Vagina (tissue), 2 donors: Measurements from ENCODE around the gene KLHL40. TPM values are rescaled to one million over a fixed set of nuclear protein-coding genes. Genes with fewer than 3 reads are reported as not detected.

ENCODE experiments used
- DNase-seq, 2 donors: peaks; one replicate each; pipeline ENCODE4 v3.0.0-alpha.2; 2017; ENCODE audit errors: extremely low spot score in 2 of 2
- H3K27ac ChIP-seq: fragments of 200-600 bp; sonication (generic); one replicate; pipeline ENCODE4 v1.5.1; 2019
- H3K27me3 ChIP-seq: fragments of 200-600 bp; sonication (generic); one replicate; pipeline ENCODE4 v1.5.1; 2019
- H3K36me3 ChIP-seq, 2 donors: fragments of 200-600 bp; sonication (generic); one replicate each; pipeline ENCODE4 v1.5.1; 2017 to 2019
- H3K4me1 ChIP-seq: fragments of 200-600 bp; sonication (generic); one replicate; pipeline ENCODE4 v1.5.1; 2019
- H3K4me3 ChIP-seq, 2 donors: fragments of 200-600 bp; sonication (generic); 1 replicate in 1 of 2; 2 replicates in 1 of 2; pipeline ENCODE4 v1.5.1; 2016 to 2019
- H3K9me3 ChIP-seq: fragments of 200-600 bp; sonication (generic); one replicate; pipeline ENCODE4 v1.5.1; 2019
- POLR2A ChIP-seq, 2 donors: fragments of 450-650 bp; IDR thresholded peaks; one replicate each; pipeline ENCODE4 v1.6.1; 2017; ENCODE audit warnings: antibody characterized with exemption in 2 of 2, mild to moderate bottlenecking in 2 of 2, moderate library complexity in 2 of 2
- POLR2AphosphoS5 ChIP-seq, 2 donors: sonication (generic); formaldehyde crosslinking; IDR thresholded peaks; one replicate each; pipeline ENCODE4 v1.9.0; 2017; ENCODE audit warnings: antibody characterized with exemption in 2 of 2, mild to moderate bottlenecking in 2 of 2, low read depth in 1 of 2; ENCODE audit not compliant: insufficient read depth in 1 of 2
- intact Hi-C: fragments of 100-400 bp; cut with DNase I; formaldehyde crosslinking; loops from one replicate; pipeline ENCODE4 v1.15.1; 2023
- total RNA-seq: library from RNA; depleted of rRNA; stranded (reverse); fragments of >200 nt; gene quantifications from one replicate; pipeline ENCODE4 v1.2.3, GENCODE V29; 2016
- TF ChIP-seq, protein P1 (sequence below), 3 experiments: fragments of 450-650 bp in 2 of 3; fragments of 200-600 bp in 1 of 3; sonication (generic) in 1 of 3; IDR thresholded peaks; one replicate each; pipeline ENCODE4 v1.5.1; 2017 to 2019; ENCODE audit warnings: antibody characterized with exemption in 3 of 3, mild to moderate bottlenecking in 2 of 3, moderate library complexity in 2 of 3

Gene KLHL40
- total RNA-seq, 1 donor from 2014 or later: not detected

DNA sequence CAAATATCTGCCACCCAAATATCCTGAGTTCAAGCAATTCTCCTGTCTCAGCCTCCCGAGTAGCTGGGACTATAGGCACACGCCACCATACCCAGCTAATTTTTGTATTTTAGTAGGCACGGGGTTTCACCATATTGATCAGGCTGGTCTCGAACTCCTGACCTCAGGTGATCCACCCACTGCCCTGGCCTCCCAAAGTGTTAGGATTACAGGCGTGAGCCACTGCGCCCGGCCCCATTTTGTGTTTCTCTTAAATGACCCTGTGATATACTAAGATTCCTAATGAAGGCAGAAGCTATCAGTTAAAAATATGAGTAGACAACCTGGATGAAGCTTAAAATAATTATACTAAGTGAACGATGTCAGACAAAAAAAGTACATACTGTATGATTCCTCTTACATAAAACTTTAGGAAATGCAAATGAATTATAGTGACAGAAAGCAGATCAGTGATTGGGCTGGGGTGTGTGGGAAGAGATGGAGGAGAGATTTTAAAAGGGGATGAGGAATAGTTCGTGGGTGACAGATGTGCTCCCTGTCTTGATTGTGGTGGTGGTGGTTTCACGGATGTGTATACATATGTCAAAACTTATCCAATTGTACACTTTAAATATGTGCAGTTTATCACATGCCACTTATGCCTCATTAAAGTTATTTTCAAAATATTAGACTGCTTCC lies 3.8 kb upstream of the KLHL40 start:
- intact Hi-C loops: no loop called here
- Histone ChIP-seq H3K4me1 (peaks cover 30% of the 10 kb centered on the region), H3K27ac (no peak overlapping the region), H3K36me3 (no peaks in the 10 kb centered on the region), H3K9me3 (no peaks in the 10 kb centered on the region), H3K4me3 (no peak overlapping the region), H3K27me3 (no peaks in the 10 kb centered on the region)
- TF ChIP-seq, protein P1, sequence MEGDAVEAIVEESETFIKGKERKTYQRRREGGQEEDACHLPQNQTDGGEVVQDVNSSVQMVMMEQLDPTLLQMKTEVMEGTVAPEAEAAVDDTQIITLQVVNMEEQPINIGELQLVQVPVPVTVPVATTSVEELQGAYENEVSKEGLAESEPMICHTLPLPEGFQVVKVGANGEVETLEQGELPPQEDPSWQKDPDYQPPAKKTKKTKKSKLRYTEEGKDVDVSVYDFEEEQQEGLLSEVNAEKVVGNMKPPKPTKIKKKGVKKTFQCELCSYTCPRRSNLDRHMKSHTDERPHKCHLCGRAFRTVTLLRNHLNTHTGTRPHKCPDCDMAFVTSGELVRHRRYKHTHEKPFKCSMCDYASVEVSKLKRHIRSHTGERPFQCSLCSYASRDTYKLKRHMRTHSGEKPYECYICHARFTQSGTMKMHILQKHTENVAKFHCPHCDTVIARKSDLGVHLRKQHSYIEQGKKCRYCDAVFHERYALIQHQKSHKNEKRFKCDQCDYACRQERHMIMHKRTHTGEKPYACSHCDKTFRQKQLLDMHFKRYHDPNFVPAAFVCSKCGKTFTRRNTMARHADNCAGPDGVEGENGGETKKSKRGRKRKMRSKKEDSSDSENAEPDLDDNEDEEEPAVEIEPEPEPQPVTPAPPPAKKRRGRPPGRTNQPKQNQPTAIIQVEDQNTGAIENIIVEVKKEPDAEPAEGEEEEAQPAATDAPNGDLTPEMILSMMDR (IDR thresholded peaks at IDR 0.05): no peak
- TF ChIP-seq POLR2AphosphoS5 (IDR thresholded peaks at IDR 0.05; ENCODE audit: insufficient read depth in 1 of 2, low read depth in 1 of 2) (no peak), POLR2A (IDR thresholded peaks at IDR 0.05) (no peak)
- no peak for DNase-seq

DNA sequence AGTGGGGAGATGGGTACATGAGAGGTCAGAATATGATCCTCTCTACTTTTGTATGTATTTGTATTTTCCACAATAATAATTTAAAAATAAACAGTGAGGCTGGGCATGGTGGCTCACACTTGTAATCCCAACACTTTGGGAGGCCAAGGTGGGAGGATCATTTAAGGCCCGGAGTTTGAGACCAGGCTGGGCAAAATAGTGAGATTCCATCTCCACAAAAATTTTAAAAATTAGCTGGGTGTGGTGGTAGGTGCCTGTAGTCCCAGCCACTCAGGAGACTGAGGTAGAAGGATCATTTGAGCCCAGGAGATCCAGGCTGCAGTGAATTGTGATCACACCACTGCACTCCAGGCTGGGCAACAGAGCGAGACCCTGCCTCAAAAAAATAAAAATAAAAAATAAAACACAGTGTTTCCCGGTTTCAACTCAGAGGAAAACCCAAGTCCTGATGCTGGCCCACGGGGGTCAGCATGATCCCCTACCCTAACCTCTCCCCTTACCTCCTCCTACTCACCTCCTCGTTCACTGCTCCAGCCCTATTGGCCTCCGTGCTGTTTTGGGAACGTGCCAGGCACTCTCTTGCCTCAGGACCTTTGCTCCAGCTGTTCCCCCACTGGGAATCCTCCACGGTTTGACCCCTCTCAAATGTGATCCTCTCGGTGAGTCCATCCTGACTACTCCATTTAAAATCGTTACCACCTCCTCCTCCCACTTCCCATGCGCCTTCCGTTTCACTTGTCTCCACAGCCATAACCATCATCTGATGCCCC lies 2.9 kb upstream of the KLHL40 start:
- H3K36me3 ChIP-seq: no peaks in the 10 kb centered on the region
- peak overlapping the region; percentile 77 for H3K27ac ChIP-seq
- DNase-seq: no peak
- intact Hi-C loops: no loop called here
- peaks cover 30% of the 10 kb centered on the region for H3K4me1 ChIP-seq
- no peaks in the 10 kb centered on the region for H3K9me3 ChIP-seq
- no peak overlapping the region for H3K4me3 ChIP-seq
- no peaks in the 10 kb centered on the region for H3K27me3 ChIP-seq
- TF ChIP-seq POLR2A (IDR thresholded peaks at IDR 0.05) (no peak), POLR2AphosphoS5 (IDR thresholded peaks at IDR 0.05; ENCODE audit: insufficient read depth in 1 of 2, low read depth in 1 of 2) (no peak)
- TF ChIP-seq, protein P1 (IDR thresholded peaks at IDR 0.05): no peak

DNA sequence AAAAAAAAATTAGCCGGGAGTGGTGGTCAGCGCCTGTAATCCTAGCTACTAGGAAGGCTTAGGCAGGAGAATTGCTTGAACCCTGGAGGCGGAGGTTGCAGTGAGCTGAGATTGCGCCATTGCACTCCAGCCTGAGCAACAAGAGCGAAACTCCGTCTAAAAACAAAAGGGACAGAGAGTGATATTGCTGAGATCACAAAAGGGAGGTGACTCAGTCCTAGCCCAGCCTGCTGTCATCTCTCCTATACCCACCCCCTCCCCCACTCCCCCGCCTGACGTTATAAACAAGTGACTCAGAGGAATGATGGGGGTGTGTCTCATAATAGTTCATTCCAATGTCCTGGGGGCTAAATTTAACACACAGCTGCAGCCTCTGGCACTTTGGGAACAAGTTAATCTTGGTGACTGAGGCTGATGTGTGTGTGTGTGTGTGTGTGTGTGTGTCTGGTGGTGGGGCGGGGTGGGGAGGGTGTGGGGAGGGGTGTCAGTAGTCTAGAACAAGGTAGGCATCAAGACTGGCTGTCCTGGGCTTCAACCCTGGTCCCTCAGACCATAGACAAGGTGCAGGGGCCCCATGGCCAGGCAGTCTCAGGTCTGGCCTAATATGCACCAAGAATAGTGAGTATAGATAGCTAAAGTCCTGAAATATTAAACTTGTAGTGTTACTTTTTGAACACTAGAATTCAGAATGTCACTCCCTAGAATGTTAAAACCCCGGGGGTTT lies 1.3 kb upstream of the KLHL40 start:
- DNase-seq: peak in 1 of 2 donors; percentile 97
- no peaks in the 10 kb centered on the region for H3K27me3 ChIP-seq
- no peaks in the 10 kb centered on the region for H3K9me3 ChIP-seq
- no peaks in the 10 kb centered on the region for H3K36me3 ChIP-seq
- peaks cover 30% of the 10 kb centered on the region for H3K4me1 ChIP-seq
- intact Hi-C loops: no loop called here
- H3K4me3 ChIP-seq: no peak overlapping the region
- peak overlapping the region; percentile 77 for H3K27ac ChIP-seq
- TF ChIP-seq POLR2AphosphoS5 (IDR thresholded peaks at IDR 0.05; ENCODE audit: insufficient read depth in 1 of 2, low read depth in 1 of 2) (peak in 1 of 2 donors; percentile 42), POLR2A (IDR thresholded peaks at IDR 0.05) (no peak)
- TF ChIP-seq, protein P1 (IDR thresholded peaks at IDR 0.05): no peak

DNA sequence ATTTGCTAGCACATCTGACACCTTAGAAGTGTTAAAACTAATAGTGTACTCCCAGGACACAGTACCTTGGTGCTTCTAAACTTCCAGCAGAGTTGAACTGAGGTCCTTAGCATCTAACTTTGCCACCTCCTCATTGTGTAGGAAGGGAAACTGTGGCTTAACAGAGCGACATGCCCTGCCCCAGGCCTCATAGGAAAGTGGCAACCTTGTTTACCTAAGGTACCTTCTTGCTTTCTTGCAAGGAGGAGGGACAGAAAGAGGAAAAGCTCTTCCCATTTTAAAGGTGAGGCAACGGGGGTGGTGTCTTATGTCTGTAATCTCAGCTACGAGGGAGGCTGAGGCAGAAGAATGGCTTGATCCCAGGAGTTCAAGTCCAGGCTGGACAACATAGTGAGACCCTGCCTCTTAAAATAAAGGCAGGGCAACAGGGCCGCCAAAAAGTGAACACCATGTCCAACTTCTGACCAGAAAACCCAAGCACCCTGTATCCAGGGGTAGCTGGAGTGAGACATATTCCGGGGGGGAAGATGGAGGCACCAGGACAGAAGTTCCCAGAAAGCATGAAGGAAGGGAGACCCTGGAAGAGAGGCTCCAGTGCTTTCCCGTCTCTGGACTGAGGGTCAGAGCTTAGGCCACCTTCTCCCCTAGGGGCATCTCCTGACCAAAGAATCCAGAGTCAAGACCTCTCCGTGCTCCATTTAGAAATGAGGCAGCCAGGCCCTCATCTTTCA lies 540 bp upstream of the KLHL40 start:
- Histone ChIP-seq H3K4me1 (peaks cover 30% of the 10 kb centered on the region), H3K27me3 (no peaks in the 10 kb centered on the region), H3K9me3 (no peaks in the 10 kb centered on the region), H3K36me3 (no peaks in the 10 kb centered on the region), H3K27ac (peak overlapping the region; percentile 77), H3K4me3 (no peak overlapping the region)
- TF ChIP-seq POLR2AphosphoS5 (IDR thresholded peaks at IDR 0.05; ENCODE audit: insufficient read depth in 1 of 2, low read depth in 1 of 2) (no peak), POLR2A (IDR thresholded peaks at IDR 0.05) (no peak)
- TF ChIP-seq, protein P1 (IDR thresholded peaks at IDR 0.05): no peak
- intact Hi-C loops: no loop called here
- DNase-seq: no peak
